H9 (cell line): ENCODE measurements around the gene ETV7. TPM values are rescaled to one million over a fixed set of nuclear protein-coding genes. Genes with fewer than 3 reads are reported as not detected.

Experiments
- DNase-seq: peaks from one replicate; pipeline ENCODE4 v3.0.0-alpha.2; 2017
- H2AFZ ChIP-seq: one replicate; pipeline ENCODE4 v1.6.1; 2013; ENCODE audit warnings: mild to moderate bottlenecking, low read length, control low read depth, moderate library complexity
- H2AK5ac ChIP-seq: 2 replicates; pipeline ENCODE4 v1.6.1; 2013; ENCODE audit warnings: low read length, control low read depth, mixed read lengths; ENCODE audit not compliant: insufficient read length
- H2BK120ac ChIP-seq: one replicate; pipeline ENCODE4 v1.6.1; 2013; ENCODE audit warnings: low read depth, mild to moderate bottlenecking, low read length, control low read depth, inconsistent platforms; ENCODE audit not compliant: poor library complexity, severe bottlenecking
- H2BK12ac ChIP-seq: 2 replicates; pipeline ENCODE4 v1.6.1; 2013; ENCODE audit warnings: low read length, control low read depth, mixed read lengths, low read depth; ENCODE audit not compliant: insufficient read length
- H2BK15ac ChIP-seq: 2 replicates; pipeline ENCODE4 v1.6.1; 2013; ENCODE audit warnings: low read depth, low read length, control low read depth
- H2BK20ac ChIP-seq: one replicate; pipeline ENCODE4 v1.6.1; 2013; ENCODE audit warnings: low read depth, mild to moderate bottlenecking, low read length, control low read depth, inconsistent platforms; ENCODE audit not compliant: poor library complexity, severe bottlenecking
- H2BK5ac ChIP-seq: 2 replicates; pipeline ENCODE4 v1.6.1; 2013; ENCODE audit warnings: low read length, control low read depth, mixed read lengths; ENCODE audit not compliant: insufficient read length
- H3K14ac ChIP-seq: 2 replicates; pipeline ENCODE4 v1.6.1; 2013; ENCODE audit warnings: low read length, control low read depth; ENCODE audit not compliant: insufficient read depth
- H3K18ac ChIP-seq: 2 replicates; pipeline ENCODE4 v1.6.1; 2013; ENCODE audit warnings: low read depth, mild to moderate bottlenecking, mixed read lengths, low read length, control low read depth; ENCODE audit not compliant: insufficient read length
- H3K23ac ChIP-seq: 2 replicates; pipeline ENCODE4 v1.6.1; 2013; ENCODE audit warnings: low read length, control low read depth, mixed read lengths, low read depth; ENCODE audit not compliant: insufficient read length
- H3K23me2 ChIP-seq: 2 replicates; pipeline ENCODE4 v1.6.1; 2013; ENCODE audit warnings: low read depth, mild to moderate bottlenecking, mixed read lengths, low read length, control low read depth; ENCODE audit not compliant: insufficient read length, poor library complexity, severe bottlenecking
- H3K27ac ChIP-seq: 2 replicates; pipeline ENCODE4 v1.5.1; 2013; ENCODE audit warnings: low read length, control low read depth, mixed read lengths, low read depth; ENCODE audit not compliant: insufficient read length
- H3K27me3 ChIP-seq: 2 replicates; pipeline ENCODE4 v1.6.1; 2013; ENCODE audit warnings: low read length, control low read depth, inconsistent platforms; ENCODE audit not compliant: insufficient read depth
- H3K4ac ChIP-seq: 2 replicates; pipeline ENCODE4 v1.6.1; 2013; ENCODE audit warnings: low read depth, mild to moderate bottlenecking, control low read depth, inconsistent platforms, low read length, moderate library complexity
- H3K4me1 ChIP-seq: 2 replicates; pipeline ENCODE4 v1.6.1; 2013; ENCODE audit warnings: low read length, control low read depth, inconsistent platforms; ENCODE audit not compliant: insufficient read depth
- H3K4me2 ChIP-seq: 2 replicates; pipeline ENCODE4 v1.6.1; 2013; ENCODE audit warnings: low read length, control low read depth, mixed read lengths; ENCODE audit not compliant: insufficient read length, insufficient read depth
- H3K56ac ChIP-seq: 2 replicates; pipeline ENCODE4 v1.6.1; 2013; ENCODE audit warnings: low read depth, mild to moderate bottlenecking, mixed read lengths, low read length, control low read depth; ENCODE audit not compliant: insufficient read length
- H3K79me1 ChIP-seq: 2 replicates; pipeline ENCODE4 v1.6.1; 2013; ENCODE audit warnings: low read depth, mild to moderate bottlenecking, moderate library complexity, low read length, control low read depth, inconsistent platforms; ENCODE audit not compliant: insufficient read depth, poor library complexity, severe bottlenecking
- H3K79me2 ChIP-seq: 2 replicates; pipeline ENCODE4 v1.6.1; 2013; ENCODE audit warnings: low read length, control low read depth, inconsistent platforms; ENCODE audit not compliant: insufficient read depth
- H3K9ac ChIP-seq: 2 replicates; pipeline ENCODE4 v1.6.1; 2013; ENCODE audit warnings: low read length, control low read depth, mixed read lengths; ENCODE audit not compliant: insufficient read length; ENCODE audit errors: extremely low read depth
- H3K9me3 ChIP-seq: one replicate; pipeline ENCODE4 v1.6.1; 2013; ENCODE audit warnings: low read depth, low read length, inconsistent platforms; ENCODE audit not compliant: control insufficient read depth
- H3T11ph ChIP-seq: one replicate; pipeline ENCODE4 v1.6.1; 2013; ENCODE audit warnings: mild to moderate bottlenecking, low read length, control low read depth, inconsistent platforms
- H4K20me1 ChIP-seq: one replicate; pipeline ENCODE4 v1.6.1; 2013; ENCODE audit not compliant: control insufficient read depth, insufficient read length, insufficient read depth
- H4K5ac ChIP-seq: 2 replicates; pipeline ENCODE4 v1.6.1; 2013; ENCODE audit warnings: low read depth, mild to moderate bottlenecking, mixed read lengths, low read length, control low read depth; ENCODE audit not compliant: insufficient read length
- H4K8ac ChIP-seq: replicated peaks from 2 replicates; pipeline ENCODE4 v1.6.1; 2013; ENCODE audit warnings: low read length, control low read depth, mixed read lengths, low read depth; ENCODE audit not compliant: insufficient read length
- H4K91ac ChIP-seq: 2 replicates; pipeline ENCODE4 v1.6.1; 2013; ENCODE audit warnings: low read depth, mild to moderate bottlenecking, moderate library complexity, mixed read lengths, low read length, control low read depth; ENCODE audit not compliant: insufficient read length
- H3K27ac Mint-ChIP-seq, 3 experiments: 2 replicates in 2 of 3; 3 replicates in 1 of 3; pipeline ENCODE4 v1.8.0; 2020 to 2021; ENCODE audit warnings: mixed read lengths in 3 of 3, mild to moderate bottlenecking in 1 of 3, moderate library complexity in 1 of 3
- H3K27me3 Mint-ChIP-seq: 2 replicates; pipeline ENCODE4 v1.8.0; 2021; ENCODE audit warnings: low read depth, mild to moderate bottlenecking, moderate library complexity, mixed read lengths
- H3K36me3 Mint-ChIP-seq, 3 experiments: 2 replicates in 2 of 3; 3 replicates in 1 of 3; pipeline ENCODE4 v1.8.0; 2020 to 2021; ENCODE audit warnings: low read depth in 3 of 3, mixed read lengths in 3 of 3; ENCODE audit not compliant: insufficient read depth in 1 of 3
- H3K4me1 Mint-ChIP-seq, 2 experiments: 2 replicates each; pipeline ENCODE4 v1.8.0; 2020; ENCODE audit warnings: mixed read lengths in 2 of 2
- H3K4me3 Mint-ChIP-seq, 2 experiments: 2 replicates in 1 of 2; 3 replicates in 1 of 2; pipeline ENCODE4 v1.8.0; 2020 to 2021; ENCODE audit warnings: mild to moderate bottlenecking in 2 of 2, mixed read lengths in 2 of 2, moderate library complexity in 1 of 2
- H3K9me3 Mint-ChIP-seq, 2 experiments: 2 replicates in 1 of 2; 3 replicates in 1 of 2; pipeline ENCODE4 v1.8.0; 2020; ENCODE audit warnings: mild to moderate bottlenecking in 2 of 2, mixed read lengths in 2 of 2, moderate library complexity in 1 of 2
- WGBS: extraction: QIAGEN DNeasy Blood & Tissue Kit; methylation state at CpG from one replicate; pipeline ENCODE4 v1.1.7; 2013; ENCODE audit warnings: missing lambda C conversion rate, low lambda C conversion rate, mixed read lengths; ENCODE audit not compliant: insufficient read length; ENCODE audit errors: extremely low coverage; 5-methylcytosine and 5-hydroxymethylcytosine counted together
- total RNA-seq: library from RNA; stranded (reverse); gene quantifications from 2 replicates; pipeline ENCODE4 v1.2.1, GENCODE V29; 2021
- TF ChIP-seq, protein P1 (sequence below): fragments of 200-600 bp; sonication (generic); conservative IDR thresholded peaks from 3 replicates; pipeline ENCODE4 v1.8.0; 2021; ENCODE audit warnings: antibody characterized with exemption, mild to moderate bottlenecking

Gene ETV7
- total RNA-seq, 1 experiment from 2014 or later = 0.92 TPM

DNA sequence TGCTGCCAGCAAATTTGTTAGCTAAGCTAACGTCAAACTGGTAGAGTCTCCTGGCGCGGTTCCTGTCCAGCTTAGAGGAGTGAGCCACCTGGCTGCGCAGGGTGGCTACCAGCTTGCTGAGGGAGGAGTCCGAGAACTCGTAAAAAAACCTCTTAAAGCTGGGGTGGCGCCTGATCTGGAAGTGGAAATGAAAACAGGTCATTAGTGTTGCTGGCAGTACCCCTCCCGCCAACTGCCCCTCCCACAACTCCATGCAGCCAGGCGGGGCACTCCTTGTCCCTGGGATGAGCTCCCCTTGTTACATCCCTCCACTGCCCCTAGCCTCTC, 68.1 kb downstream of the ETV7 start:
- Histone ChIP-seq H2AFZ (no peak overlapping the region), H2BK5ac (no peak overlapping the region), H4K91ac (no peak overlapping the region), H3K9me3 (no peaks in the 10 kb centered on the region), H3K18ac (no peak overlapping the region), H3K4ac (no peak overlapping the region), H3K27ac (no peak overlapping the region), H2BK20ac (no peak overlapping the region), H3T11ph (no peak overlapping the region), H3K4me2 (no peak overlapping the region), H4K8ac (no peak overlapping the region), H2AK5ac (no peak overlapping the region), H4K5ac (no peak overlapping the region), H3K27me3 (no peaks in the 10 kb centered on the region), H3K56ac (no peak overlapping the region), H2BK120ac (no peak overlapping the region), H3K23ac (no peak overlapping the region), H3K23me2 (no peaks in the 10 kb centered on the region), H3K14ac (no peak overlapping the region; the same call in 1 of the 2 replicates), H4K20me1 (no peaks in the 10 kb centered on the region), H3K9ac (no peak overlapping the region), H2BK12ac (no peak overlapping the region), H3K79me1 (no peaks in the 10 kb centered on the region), H2BK15ac (no peak overlapping the region), H3K79me2 (no peaks in the 10 kb centered on the region), H3K4me1 (no peaks in the 10 kb centered on the region)
- H3K4me3 Mint-ChIP-seq = no peak overlapping the region
- TF ChIP-seq, protein P1, sequence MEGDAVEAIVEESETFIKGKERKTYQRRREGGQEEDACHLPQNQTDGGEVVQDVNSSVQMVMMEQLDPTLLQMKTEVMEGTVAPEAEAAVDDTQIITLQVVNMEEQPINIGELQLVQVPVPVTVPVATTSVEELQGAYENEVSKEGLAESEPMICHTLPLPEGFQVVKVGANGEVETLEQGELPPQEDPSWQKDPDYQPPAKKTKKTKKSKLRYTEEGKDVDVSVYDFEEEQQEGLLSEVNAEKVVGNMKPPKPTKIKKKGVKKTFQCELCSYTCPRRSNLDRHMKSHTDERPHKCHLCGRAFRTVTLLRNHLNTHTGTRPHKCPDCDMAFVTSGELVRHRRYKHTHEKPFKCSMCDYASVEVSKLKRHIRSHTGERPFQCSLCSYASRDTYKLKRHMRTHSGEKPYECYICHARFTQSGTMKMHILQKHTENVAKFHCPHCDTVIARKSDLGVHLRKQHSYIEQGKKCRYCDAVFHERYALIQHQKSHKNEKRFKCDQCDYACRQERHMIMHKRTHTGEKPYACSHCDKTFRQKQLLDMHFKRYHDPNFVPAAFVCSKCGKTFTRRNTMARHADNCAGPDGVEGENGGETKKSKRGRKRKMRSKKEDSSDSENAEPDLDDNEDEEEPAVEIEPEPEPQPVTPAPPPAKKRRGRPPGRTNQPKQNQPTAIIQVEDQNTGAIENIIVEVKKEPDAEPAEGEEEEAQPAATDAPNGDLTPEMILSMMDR = no peak
- H3K27ac Mint-ChIP-seq = no peak overlapping the region
- no peaks in the 10 kb centered on the region; a peak in 1 of 5 replicates for H3K9me3 Mint-ChIP-seq
- no CpG with 5 or more reads among the region's 9 CpGs for WGBS
- H3K4me1 Mint-ChIP-seq = peaks cover 15 to 35% of the 10 kb centered on the region in 2 experiments
- DNase-seq = no peak
- H3K36me3 Mint-ChIP-seq = no peaks in the 10 kb centered on the region
- peaks cover 6% of the 10 kb centered on the region for H3K27me3 Mint-ChIP-seq
